Measurements from ENCODE around the gene POMT1.

The POMT1 gene

DNA sequence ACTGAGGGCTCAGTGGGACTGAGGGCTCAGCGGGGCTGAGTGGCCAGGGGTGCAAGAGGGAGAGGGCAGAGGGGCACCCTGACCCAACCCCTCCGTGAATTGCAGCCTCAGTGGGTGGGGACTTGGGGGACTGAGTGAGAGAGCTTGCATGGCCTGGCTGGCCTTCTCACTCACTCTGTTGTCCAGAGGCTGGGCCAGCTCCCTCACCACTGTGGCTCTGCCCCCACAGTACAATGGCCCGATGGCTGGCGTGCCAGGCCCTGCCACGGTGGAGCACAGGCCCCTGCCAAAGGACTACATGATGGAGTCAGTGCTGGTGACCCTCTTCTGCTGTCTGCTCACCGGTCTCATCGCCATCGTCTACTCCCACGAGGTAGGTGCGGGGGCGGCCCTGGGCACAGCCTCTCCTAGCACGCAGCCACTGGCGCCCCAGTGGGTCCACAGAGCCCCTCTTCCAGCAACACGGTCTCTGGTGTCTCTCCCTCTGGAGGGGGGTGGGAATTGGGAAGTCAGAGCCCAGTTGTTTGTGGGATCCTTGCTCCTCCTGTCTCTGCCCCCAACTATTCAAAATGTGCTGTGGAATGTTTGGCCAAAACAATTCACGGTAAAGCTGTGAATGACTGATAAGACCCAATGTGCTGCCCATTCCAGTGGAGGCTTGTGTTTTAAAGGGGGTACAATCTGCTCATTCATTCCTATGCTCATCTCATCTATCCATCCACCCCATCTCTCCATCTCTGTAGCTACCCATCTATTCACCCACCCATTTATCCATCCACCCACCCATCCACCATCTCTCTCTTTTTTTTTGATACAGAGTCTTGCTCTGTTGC, 53.3 kb downstream of the POMT1 start:
- TF ChIP-seq, protein P1, sequence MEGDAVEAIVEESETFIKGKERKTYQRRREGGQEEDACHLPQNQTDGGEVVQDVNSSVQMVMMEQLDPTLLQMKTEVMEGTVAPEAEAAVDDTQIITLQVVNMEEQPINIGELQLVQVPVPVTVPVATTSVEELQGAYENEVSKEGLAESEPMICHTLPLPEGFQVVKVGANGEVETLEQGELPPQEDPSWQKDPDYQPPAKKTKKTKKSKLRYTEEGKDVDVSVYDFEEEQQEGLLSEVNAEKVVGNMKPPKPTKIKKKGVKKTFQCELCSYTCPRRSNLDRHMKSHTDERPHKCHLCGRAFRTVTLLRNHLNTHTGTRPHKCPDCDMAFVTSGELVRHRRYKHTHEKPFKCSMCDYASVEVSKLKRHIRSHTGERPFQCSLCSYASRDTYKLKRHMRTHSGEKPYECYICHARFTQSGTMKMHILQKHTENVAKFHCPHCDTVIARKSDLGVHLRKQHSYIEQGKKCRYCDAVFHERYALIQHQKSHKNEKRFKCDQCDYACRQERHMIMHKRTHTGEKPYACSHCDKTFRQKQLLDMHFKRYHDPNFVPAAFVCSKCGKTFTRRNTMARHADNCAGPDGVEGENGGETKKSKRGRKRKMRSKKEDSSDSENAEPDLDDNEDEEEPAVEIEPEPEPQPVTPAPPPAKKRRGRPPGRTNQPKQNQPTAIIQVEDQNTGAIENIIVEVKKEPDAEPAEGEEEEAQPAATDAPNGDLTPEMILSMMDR (conservative IDR thresholded peaks at IDR 0.05; ENCODE audit: low read depth, low read length) = no peak
- no peak overlapping the region for H3K4me3 ChIP-seq (ENCODE audit: low read depth, low read length)
- no peak for DNase-seq (ENCODE audit: low read depth)

DNA sequence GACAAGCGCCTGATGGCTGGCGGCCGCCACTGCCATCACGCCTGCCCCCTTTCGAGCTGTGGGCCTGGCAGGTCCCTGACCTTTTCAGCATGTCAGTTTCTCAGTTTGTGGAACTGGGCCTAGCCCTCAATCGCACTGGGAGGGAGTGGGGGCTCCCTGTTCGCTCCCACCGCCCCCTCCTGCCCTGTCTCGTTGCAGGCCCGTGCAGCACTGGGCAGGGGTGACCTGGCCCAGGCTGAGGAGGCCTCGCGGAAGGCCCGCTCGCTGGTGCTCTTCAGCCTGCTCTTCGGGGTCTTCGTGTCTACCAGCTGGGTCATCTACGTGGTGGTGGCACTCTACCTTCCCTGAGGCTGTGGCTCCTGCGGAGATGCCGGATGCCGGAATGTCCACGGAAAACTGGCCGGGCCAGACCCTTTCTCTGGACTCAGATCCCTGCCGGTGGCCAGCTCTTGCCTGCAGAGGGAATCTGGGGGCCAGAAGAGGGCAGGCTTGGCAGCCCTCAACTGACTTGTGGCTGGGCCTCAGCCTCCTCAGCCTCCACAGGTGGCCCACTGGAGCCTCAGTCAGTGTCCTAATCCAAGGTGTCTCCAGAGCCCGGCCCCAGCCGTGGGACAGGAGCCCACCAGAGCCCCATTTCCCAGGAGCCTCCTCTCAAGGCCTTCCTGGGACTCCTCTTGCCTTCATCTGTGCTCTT, 55.3 kb downstream of the POMT1 start:
- H3K4me3 ChIP-seq (ENCODE audit: low read depth, low read length) = no peak overlapping the region
- TF ChIP-seq, protein P1 (conservative IDR thresholded peaks at IDR 0.05; ENCODE audit: low read depth, low read length) = no peak
- DNase-seq (ENCODE audit: low read depth) = no peak

DNA sequence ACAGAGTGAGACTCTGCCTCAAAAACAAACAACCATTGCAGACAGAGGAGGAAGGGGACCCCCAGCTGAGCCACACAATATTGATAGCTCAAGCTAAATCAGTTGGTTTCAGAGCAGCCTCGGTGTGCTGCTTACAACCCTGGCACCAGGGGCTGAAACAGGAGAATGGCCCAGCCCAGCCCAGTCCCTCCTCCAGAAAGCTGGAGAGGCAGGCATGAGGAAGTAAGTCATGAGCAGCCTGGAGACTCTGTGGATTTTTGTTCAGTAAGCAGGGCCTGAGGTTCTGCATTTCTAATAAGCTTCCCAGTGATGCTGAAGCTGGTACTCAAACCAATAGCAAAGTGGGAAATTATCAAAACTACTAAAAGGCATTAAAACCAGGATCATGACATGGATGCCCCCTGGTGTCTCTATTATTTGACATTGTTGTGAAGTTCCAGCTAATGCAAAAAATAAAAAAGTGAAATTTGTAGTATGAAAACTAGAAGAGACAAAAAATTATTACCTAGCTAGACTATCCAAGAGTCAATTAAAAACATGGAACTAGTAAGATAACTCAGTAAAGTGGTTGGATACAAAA, 56.8 kb downstream of the POMT1 start:
- DNase-seq (ENCODE audit: low read depth) = no peak
- TF ChIP-seq, protein P1 (conservative IDR thresholded peaks at IDR 0.05; ENCODE audit: low read depth, low read length) = no peak
- no peak overlapping the region for H3K4me3 ChIP-seq (ENCODE audit: low read depth, low read length)

DNA sequence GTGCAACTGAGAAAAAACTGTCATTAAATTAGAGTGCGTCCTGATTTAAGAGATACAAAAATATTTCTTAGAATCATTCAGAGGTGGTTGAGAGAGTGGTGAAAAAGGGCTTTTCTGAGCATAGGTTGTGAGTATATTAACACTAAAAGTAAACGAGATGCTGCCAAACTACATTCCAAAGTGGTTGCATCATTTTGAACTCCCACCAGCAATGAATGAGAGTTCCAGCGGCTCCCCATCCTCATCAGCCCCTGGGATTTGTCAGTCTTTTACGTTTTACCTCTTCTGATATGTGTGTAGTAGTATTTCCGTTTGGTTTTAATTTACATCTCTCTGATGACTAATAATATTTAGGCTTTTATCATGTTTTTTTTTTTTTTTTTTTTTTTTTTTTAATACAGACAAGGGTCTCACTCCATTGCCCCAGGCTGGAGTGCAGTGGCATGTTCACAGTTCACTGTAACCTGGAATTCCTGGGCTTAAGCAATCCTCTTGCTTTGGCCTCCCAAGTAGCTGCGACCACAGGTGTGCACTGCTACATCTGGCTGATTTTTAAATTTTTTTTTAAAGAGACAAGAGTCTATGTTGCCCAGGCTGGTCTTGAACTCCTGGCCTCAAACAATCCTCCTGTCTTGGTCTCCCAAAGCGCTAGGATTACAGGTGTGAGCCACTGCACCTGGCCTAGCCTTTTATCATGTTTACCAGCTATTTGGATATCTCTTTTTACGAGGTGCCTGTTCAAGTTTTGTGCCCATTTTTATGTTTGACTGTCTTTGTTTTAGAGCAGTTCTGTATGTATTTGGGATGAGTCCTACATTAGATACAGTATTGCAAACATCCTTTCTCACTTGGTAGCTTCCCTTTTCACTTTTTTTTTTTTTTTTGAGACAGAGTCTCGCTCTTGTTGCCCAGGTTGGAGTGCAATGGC, 59.6 kb downstream of the POMT1 start:
- DNase-seq (ENCODE audit: low read depth) = peak; percentile 57
- TF ChIP-seq, protein P1 (conservative IDR thresholded peaks at IDR 0.05; ENCODE audit: low read depth, low read length) = no peak
- no peak overlapping the region for H3K4me3 ChIP-seq (ENCODE audit: low read depth, low read length)

DNA sequence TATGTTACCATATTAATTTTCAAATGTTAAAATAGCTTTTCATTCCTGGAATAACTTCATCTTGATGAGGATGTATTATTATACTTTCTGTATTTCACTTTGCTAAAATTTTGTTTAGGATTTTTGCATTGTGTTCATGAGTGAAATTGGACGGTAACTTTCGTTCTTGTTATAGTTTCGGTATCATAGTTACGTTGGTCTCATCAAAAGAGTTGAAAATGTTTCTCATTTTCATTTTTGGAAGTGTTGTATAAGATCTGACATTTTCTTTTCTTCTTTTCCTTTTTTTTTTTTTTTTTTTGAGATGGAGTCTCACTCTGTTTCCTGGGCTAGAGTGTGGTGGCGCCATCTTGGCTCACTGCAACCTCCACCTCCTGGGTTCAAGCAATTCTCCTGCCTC, 62.7 kb downstream of the POMT1 start:
- H3K4me3 ChIP-seq (ENCODE audit: low read depth, low read length) = no peak overlapping the region
- TF ChIP-seq, protein P1 (conservative IDR thresholded peaks at IDR 0.05; ENCODE audit: low read depth, low read length) = no peak
- DNase-seq (ENCODE audit: low read depth) = no peak

- no peak for DNase-seq (ENCODE audit: low read depth)
- TF ChIP-seq, protein P1 (conservative IDR thresholded peaks at IDR 0.05; ENCODE audit: low read depth, low read length) = no peak
Measured at GRCh38 chr9:131566158-131566557, 63.4 kb downstream of the POMT1 start.

More at GRCh38 chr9:131566158-131566557, 63.4 kb downstream of the POMT1 start:
- H3K4me3 ChIP-seq (ENCODE audit: low read depth, low read length) = no peak overlapping the region
